Measurements from ENCODE around the gene AGBL5. TPM values are rescaled to one million over a fixed set of nuclear protein-coding genes. Genes with fewer than 3 reads are reported as not detected.

The AGBL5 gene
- total and polyA plus RNA-seq, 2 of the 13 experiments (the other 11 are each of a cell fraction or from before 2014, with no cell fraction given), result 55.9 to 73.3 TPM

GRCh38 chr2:27086724-27087593 is 35.5 kb downstream of the AGBL5 start, which contains the start of gene KHK (continued):
- TF ChIP-seq ZNF646 (CRISPR knock-in tag; IDR thresholded peaks at IDR 0.05) (no peak), SIX1 (CRISPR knock-in tag; IDR thresholded peaks at IDR 0.05; ENCODE audit: borderline replicate concordance) (no peak), ZNF263 (CRISPR knock-in tag; IDR thresholded peaks at IDR 0.05) (peak; percentile 94), ZNF687 (CRISPR knock-in tag; IDR thresholded peaks at IDR 0.05) (peak; percentile 93), ZNF672 (CRISPR knock-in tag; IDR thresholded peaks at IDR 0.05) (no peak), ZFY (CRISPR knock-in tag; IDR thresholded peaks at IDR 0.05) (peak; percentile 84), TRIM24 (CRISPR knock-in tag; IDR thresholded peaks at IDR 0.05) (no peak), DZIP1 (CRISPR knock-in tag; IDR thresholded peaks at IDR 0.05) (no peak), FOXP1 (IDR thresholded peaks at IDR 0.05) (no peak), FOXP1 (CRISPR knock-in tag; IDR thresholded peaks at IDR 0.05) (no peak), TBP (CRISPR knock-in tag; IDR thresholded peaks at IDR 0.05) (0 out of 2 replicates have a peak, but pooled peaks have one; percentile 46), ELF1 (CRISPR knock-in tag; IDR thresholded peaks at IDR 0.05) (0 out of 2 replicates have a peak, but pooled peaks have one; percentile 11), WIZ (CRISPR knock-in tag; IDR thresholded peaks at IDR 0.05) (no peak), ZNF619 (CRISPR knock-in tag; IDR thresholded peaks at IDR 0.05) (no peak), ZNF510 (CRISPR knock-in tag; IDR thresholded peaks at IDR 0.05; ENCODE audit: low read depth) (no peak; the same call in 1 of the 2 replicates), PPARG (CRISPR knock-in tag; conservative IDR thresholded peaks at IDR 0.05) (no peak)

Measured in HepG2 (cell line).